MCF 10A (cell line): ENCODE measurements around the gene MEPCE. TPM values are rescaled to one million over a fixed set of nuclear protein-coding genes. Genes with fewer than 3 reads are reported as not detected.

Source experiments
- BruUV-seq: library from RNA; stranded (reverse); fragments of 400-500 nt; replicated peaks from 2 replicates; lab custom pipeline; 2021; lab: Mats Ljungman, UMichigan
- CTCF ChIA-PET: fragments of 300-600 bp; sonication (Branson Sonifier 250); formaldehyde crosslinking; extraction: SDS; loops from one replicate; lab custom pipeline; 2021; ENCODE audit warnings: antibody characterized with exemption, inconsistent platforms; lab: Yijun Ruan, JAX
- POLR2A ChIA-PET: fragments of 300-600, 350-650 bp; sonication (Branson Sonifier 250); formaldehyde crosslinking; extraction: SDS; loops from one replicate; lab custom pipeline; 2020; ENCODE audit warnings: antibody characterized with exemption, inconsistent platforms; lab: Yijun Ruan, JAX
- DNase-seq: peaks from one replicate; pipeline ENCODE4 v3.0.0-alpha.2; 2018; ENCODE audit not compliant: unreplicated experiment
- H3K27ac Mint-ChIP-seq: one replicate; pipeline ENCODE4 v1.8.0; 2022; ENCODE audit warnings: mild to moderate bottlenecking, low read depth, mixed read lengths; ENCODE audit not compliant: unreplicated experiment
- H3K27me3 Mint-ChIP-seq: one replicate; pipeline ENCODE4 v1.8.0; 2022; ENCODE audit warnings: mixed read lengths; ENCODE audit not compliant: insufficient read depth, unreplicated experiment
- H3K36me3 Mint-ChIP-seq: one replicate; pipeline ENCODE4 v1.8.0; 2022; ENCODE audit warnings: mild to moderate bottlenecking, moderate library complexity, mixed read lengths; ENCODE audit not compliant: insufficient read depth, unreplicated experiment
- H3K4me1 Mint-ChIP-seq: one replicate; pipeline ENCODE4 v1.8.0; 2022; ENCODE audit warnings: mixed read lengths; ENCODE audit not compliant: insufficient read depth, unreplicated experiment
- H3K4me3 Mint-ChIP-seq: one replicate; pipeline ENCODE4 v1.8.0; 2022; ENCODE audit warnings: mild to moderate bottlenecking, moderate library complexity, mixed read lengths; ENCODE audit not compliant: unreplicated experiment
- H3K9me3 Mint-ChIP-seq: one replicate; pipeline ENCODE4 v1.8.0; 2022; ENCODE audit warnings: mixed read lengths; ENCODE audit not compliant: unreplicated experiment
- CTCF ChIP-seq: fragments of 200-600 bp; IDR thresholded peaks from one replicate; pipeline ENCODE4 v1.8.0; 2022; ENCODE audit warnings: antibody characterized with exemption, mild to moderate bottlenecking; ENCODE audit not compliant: unreplicated experiment
- intact Hi-C: fragments of 100-400 bp; cut with micrococcal nuclease; formaldehyde crosslinking; loops from 2 replicates; pipeline ENCODE4 v1.14.1; 2022
- total RNA-seq: library from RNA; stranded (reverse); gene quantifications from 2 replicates; pipeline ENCODE4 v1.2.3, GENCODE V29; 2022

The MEPCE gene
- total RNA-seq, 1 experiment from 2014 or later = 59.9 TPM

- ChIA-PET POLR2A (interaction anchor here (1.0 to 1.5 kb wide), 3 partner anchors 10 to 131 kb away, joined by 4 to 6 read pairs (median 4); partner anchors contain the start of genes FBXO24 and LRCH4), CTCF (interaction anchor here (0.7 to 2.3 kb wide), 6 partner anchors 10 to 396 kb away, joined by 3 to 16 read pairs (median 4); no protein-coding TSS in a partner anchor)
- no peaks in the 10 kb centered on the region for H3K36me3 Mint-ChIP-seq
- intact Hi-C loops = no loop called here
- no peak overlapping the region for H3K4me3 Mint-ChIP-seq
- H3K27ac Mint-ChIP-seq = no peak overlapping the region
- no TSS peak for BruUV-seq
- no peak for TF ChIP-seq CTCF
- DNase-seq = no peak
- H3K27me3 Mint-ChIP-seq = no peaks in the 10 kb centered on the region
- no peaks in the 10 kb centered on the region for H3K9me3 Mint-ChIP-seq
- no peaks in the 10 kb centered on the region for H3K4me1 Mint-ChIP-seq
These were observed 25.6 kb downstream of the MEPCE start for GRCh38 chr7:100455206-100455605.

- H3K27ac Mint-ChIP-seq = no peak overlapping the region
- ChIA-PET POLR2A (no interaction called here), CTCF (interaction anchor here (2.3 kb wide), 1 partner anchor 13 kb away, joined by 12 read pairs; no protein-coding TSS in a partner anchor)
- no peaks in the 10 kb centered on the region for H3K9me3 Mint-ChIP-seq
- no TSS peak for BruUV-seq
- H3K4me1 Mint-ChIP-seq = no peaks in the 10 kb centered on the region
- H3K27me3 Mint-ChIP-seq = no peaks in the 10 kb centered on the region
- intact Hi-C loops = no loop called here
- no peak for TF ChIP-seq CTCF
- peaks cover 5% of the 10 kb centered on the region for H3K36me3 Mint-ChIP-seq
- no peak overlapping the region for H3K4me3 Mint-ChIP-seq
- no peak for DNase-seq
These were observed 26.9 kb downstream of the MEPCE start for GRCh38 chr7:100456562-100456961.

- Mint-ChIP-seq H3K4me1 (no peaks in the 10 kb centered on the region), H3K27me3 (no peaks in the 10 kb centered on the region), H3K9me3 (no peaks in the 10 kb centered on the region), H3K36me3 (peaks cover 5% of the 10 kb centered on the region), H3K4me3 (no peak overlapping the region), H3K27ac (no peak overlapping the region)
- CTCF ChIA-PET = no interaction called here
- BruUV-seq = no TSS peak
- intact Hi-C loops = no loop called here
- TF ChIP-seq CTCF = no peak
- no peak for DNase-seq
- POLR2A ChIA-PET = no interaction called here
These were observed 27.4 kb downstream of the MEPCE start for GRCh38 chr7:100457033-100457432.

DNA sequence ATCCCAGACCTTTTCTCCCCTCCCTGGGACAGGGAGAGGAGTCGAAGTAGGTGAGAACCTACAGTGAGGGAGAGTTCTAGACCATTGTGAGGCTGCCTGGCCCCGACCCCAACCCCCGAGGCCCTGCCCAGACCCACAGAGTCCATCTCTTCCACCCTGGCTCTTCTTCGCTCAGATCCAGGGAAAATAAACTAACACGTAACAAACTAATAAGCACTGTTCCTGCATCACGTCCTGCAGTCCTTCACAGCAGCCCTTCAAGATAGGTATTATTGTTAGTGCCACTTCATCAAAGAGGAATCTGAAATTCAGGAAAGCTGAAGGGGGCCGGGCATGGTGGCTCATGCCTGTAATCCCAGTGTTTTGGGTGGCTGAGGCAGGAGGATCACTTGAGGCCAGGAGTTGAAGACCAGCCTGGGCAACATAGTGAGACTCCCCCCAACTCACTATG lies 34.6 kb downstream of the MEPCE start, which contains the start of gene SPACDR:
SPACDR (minus strand) TSS at position 51 of the 451 bp plus-strand sequence. CDS start 235 bp downstream, outside the sequence.
- no peaks in the 10 kb centered on the region for H3K27me3 Mint-ChIP-seq
- peaks cover 5% of the 10 kb centered on the region for H3K36me3 Mint-ChIP-seq
- DNase-seq = no peak
- no peak for TF ChIP-seq CTCF
- CTCF ChIA-PET = interaction anchor here (0.6 to 2.8 kb wide), 6 partner anchors 95 to 617 kb away, joined by 3 to 17 read pairs (median 10); no protein-coding TSS in a partner anchor
- no peak within 1 kb of the TSS for H3K27ac Mint-ChIP-seq
- POLR2A ChIA-PET = no interaction called here
- BruUV-seq = no TSS peak
- no peak within 1 kb of the TSS for H3K4me3 Mint-ChIP-seq
- intact Hi-C loops = no loop called here
- H3K4me1 Mint-ChIP-seq = no peaks in the 10 kb centered on the region
- H3K9me3 Mint-ChIP-seq = no peaks in the 10 kb centered on the region
